ENCODE measurements around the gene TRPV3.
"Not testable (repeated sequence)": the region's sequence is repeated elsewhere in the genome, so short reads cannot be mapped to it uniquely, and the experiment has no call there.

The TRPV3 gene

DNA sequence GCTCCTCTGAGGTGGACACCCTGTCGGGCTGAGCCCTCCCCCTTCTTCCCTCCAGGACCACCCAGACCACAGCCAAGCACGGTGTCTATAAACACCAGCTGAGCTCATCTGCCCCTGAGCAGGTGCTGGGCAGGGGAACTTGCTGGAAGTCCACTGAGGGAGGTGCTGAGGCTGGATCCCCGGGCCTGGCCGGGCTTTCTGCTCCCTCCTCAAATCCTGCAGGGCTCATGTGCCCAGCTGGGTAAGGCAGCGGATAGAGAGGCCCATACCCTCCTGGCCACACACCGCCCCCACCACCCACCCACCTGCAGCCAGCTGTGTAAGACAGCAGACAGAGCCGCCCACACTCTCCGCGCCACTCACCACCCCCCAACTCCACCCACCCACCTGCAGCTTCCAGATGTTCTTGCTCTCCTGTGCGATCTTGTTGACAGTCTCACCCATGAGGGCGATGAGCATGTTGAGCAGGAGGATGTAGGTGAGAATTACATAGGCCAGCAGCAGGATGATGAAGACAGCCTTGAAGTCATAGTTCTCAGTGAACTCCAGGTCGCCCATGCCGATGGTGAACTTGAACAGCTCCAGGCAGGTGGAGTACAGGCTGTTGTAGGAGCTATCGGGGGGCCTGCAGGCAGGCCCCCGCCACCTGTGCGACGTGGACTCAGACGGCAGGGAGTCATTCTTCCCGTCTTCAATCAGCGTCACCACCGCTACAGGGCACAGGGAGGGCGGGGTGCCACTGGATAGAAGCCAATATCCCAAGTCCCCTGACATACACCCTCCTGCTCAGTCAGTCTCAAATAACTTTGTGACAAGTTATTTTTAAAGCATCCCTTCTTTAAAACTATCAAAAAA lies 15.9 kb upstream of the TRPV3 start:
- DNase-seq, result no peak

DNA sequence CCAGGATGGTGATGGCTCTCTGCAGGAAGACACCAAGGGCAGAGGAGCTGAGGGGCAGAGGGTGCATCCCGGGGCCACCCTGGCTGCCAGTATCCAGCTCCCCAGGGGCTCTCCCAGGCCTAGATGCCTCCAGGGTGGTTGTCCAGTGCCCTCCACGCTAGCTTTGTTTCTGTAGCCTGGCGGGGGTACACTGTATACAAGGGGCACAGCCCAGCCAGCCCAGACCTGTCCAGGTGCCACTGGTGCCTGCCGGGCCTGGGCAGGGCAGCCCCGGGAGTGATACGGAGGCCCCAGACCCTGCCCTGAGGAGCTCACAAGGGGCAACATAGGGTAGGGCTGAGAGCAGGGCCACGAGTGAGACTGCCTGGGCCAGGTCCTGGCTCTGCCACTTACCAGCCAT lies 14.6 kb upstream of the TRPV3 start:
- no peak for DNase-seq

DNA sequence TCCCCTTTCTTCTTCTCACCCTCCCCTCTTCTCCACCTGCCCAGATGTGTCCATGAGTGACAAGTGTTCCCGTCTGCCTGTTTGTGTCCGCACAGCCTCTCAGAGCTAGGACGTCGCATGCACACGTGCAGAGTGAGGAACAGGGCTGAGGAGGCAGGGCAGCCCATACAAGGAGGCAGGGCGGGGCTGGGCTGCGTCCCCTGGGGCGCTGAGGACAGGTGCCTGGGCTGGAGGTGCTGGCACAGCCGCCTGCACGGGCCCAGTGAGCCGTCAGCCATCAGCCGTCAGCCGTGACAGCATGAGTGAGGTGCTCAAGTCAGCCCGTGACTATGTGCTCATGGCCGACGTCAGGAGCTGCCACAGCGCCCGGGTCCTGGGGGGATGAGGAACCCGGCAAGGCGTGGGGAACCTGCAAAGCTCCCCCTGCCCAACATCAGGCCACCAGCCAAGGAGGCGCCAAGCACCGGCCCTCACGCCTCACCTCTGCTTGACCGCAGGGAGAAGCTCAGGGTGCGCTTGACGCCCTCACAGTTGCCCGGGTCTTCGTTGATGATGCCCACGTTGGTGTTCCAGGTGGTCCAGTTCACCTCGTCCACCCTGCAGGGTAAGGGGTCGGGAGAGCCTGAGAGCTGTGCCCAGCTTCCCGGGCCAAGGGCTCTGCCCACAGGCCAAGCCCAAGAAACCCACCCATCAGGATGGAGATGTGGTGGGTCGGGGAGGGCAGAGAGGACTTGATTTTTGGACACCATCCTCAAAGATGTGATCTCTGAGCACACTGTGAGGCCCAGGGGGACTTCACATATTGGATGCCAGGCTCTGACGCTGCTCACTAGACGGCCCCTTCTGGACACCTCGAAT lies 13.7 kb upstream of the TRPV3 start:
- DNase-seq, result no peak

DNA sequence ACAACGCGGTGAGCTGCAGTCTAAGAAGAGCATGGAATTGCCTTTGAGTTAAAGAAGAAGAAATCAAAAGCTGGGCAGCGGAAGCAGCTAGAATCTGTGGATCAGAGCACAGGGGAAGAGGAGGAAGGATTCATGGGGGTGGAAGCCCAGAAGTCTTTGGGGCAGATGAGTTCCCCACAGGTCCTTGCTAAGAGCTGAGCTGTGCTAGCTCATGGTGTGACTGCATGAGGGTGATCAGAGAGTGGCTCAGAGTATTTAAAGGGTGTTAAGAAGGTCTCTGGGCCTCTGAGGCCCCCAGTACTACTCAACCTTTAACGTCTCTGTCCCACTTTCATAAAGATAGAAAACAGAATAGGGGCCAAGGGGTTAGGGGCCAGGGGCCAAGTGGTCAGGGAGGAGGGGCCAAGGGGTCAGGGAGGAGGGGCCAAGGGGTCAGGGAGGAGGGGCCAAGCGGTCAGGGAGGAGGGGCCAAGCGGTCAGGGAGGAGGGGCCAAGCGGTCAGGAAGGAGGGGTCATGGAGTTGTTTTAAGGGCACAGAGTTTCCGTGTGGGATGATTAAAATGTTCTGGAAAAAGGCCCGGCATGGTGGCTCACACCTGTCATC lies 12.0 kb upstream of the TRPV3 start:
- DNase-seq, result no peak

DNA sequence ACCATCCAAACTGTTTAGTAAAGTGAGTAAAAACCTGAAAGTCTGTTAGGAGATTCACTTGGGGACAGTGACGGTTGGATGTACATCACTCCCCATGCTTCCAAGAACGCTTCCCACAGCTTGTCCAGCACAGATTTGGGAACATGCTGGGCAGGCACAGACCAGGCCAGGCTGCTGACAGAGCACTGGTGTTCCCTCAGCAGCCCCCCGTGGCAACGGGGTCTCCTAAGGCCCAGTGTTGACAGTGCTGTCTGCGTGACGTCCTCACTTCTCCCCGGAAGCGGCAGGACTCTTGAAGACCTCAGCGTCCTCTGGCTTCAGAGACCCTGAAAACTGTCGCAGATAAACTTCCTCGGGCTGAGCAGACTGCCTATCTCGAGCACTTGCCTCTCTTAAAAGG lies 8.9 kb upstream of the TRPV3 start:
- no peak for DNase-seq

DNA sequence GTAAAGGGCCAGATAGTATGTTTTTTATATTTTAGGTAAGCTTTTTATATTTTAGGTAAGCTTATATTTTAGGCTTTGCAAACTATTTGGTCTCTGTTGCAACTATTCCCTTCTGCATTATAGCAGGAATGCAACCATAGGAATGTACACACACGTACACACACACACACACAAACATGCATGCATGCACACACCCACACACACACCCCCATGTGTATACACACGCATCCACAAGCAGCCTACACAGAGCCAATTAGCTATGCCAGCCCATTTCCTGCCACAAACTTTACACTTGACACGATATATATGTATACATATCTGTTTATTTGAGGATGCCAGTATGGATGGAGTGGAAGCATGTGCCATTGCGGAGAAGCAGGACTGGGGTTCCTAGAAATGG lies 7.5 kb upstream of the TRPV3 start:
- DNase-seq, result no peak

DNA sequence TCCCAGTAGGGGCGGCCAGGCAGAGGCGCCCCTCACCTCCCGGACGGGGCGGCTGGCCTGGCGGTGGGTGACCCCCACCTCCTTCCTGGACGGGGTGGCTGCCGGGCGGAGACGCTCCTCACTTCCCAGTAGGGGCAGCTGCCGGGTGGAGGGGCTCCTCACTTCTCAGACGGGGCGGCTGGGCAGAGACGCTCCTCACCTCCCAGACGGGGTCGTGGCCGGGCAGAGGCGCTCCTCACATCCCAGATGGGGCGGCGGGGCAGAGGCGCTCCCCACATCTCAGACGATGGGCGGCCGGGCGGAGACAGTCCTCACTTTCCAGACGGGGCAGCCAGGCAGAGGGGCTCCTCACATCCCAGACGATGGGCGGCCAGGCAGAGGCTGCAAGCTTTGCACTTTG lies 6.6 kb upstream of the TRPV3 start:
- not testable (repeated sequence) for DNase-seq

DNA sequence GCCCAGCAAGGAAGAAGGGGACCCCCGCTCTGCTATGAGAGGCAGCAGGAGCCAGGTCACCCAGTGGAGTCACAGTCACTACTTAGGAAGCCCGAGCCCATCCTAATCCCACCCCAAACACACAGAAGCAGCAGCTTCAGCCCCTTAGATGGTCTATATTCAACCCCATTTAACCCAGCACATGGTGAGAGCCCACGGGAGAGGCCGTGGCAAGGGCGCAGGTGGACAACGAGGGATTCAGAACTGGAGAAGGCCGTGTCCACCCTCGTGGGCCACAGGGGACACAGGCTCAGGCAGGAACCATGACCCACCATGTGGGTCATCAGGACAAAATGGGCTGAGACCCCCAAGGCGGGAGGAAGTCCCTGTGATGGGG lies 1.6 kb upstream of the TRPV3 start:
- no peak for DNase-seq

DNA sequence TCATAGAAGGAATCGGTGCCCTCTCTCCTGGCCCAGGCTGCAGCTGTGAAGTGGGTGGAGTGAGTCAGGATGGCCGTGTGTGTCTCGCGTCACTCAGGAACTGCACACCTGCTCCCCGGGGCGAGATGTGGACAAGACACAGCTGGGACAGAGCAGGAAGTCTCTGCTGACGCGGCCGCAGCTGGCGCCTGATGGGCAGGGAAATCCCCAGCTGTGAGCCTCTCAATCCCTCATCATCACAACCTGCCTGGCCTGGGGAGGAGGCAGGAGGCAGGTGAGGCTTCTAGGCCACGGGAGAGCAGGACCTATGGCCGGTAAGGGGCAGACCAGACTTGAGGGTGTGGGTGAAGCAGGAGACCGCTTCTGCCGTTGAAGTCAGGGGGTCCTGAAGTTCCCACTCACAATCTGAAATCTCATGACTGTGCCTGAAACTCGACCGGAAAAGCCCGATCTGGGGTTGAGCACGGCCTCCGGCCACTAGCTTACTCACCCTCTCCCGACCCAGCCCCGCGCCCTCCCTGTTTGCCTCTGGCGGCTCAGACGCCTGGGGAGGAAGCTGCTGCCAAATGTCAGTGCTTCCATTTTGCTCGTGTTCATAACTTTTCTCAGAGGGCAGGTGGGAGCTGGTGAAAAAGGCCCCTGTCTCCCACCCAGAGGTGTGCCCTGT lies 1.1 kb upstream of the TRPV3 start:
- no peak for DNase-seq

DNA sequence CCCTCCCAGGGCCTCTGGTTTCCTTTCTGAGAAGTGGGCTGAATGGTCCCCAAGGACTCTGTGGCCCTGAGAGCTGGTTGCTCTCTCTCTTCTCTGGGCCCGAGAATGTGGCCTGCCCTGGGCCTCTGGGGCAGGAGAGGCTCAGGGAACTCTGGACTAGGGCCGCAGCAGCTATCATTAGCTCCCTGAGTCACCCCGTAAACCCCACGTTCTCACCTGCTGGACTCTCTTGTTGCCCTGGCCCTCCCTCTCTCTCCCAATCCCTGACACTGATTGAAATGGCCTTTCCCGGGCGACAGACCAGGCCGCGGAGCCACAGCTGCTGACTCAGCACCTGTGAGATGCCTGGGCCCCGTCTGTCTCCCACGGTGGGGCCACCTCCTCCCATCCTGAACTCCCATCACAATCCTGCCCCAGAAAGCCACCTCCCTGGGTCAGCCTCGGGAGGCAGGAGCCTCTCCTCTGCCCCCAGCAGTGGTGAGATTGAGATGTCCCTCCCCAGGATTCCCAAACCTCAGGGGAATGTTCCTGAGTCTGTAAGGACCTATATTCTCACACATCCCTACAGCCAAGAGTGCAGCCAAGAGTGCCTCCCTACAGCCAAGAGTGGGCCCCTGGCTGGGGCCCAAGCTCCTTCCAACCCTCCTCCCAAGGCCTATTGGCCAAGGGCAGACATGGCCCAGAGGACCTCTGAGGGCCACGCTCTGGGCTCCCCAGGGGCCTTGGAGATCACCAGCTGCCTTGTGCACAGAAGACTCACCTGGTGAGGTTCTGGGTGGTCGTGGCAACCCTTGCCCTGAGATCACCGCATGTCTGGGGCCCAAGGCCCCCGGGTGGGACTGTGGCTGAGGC lies 470 bp downstream of the TRPV3 start:
- no peak for DNase-seq

DNA sequence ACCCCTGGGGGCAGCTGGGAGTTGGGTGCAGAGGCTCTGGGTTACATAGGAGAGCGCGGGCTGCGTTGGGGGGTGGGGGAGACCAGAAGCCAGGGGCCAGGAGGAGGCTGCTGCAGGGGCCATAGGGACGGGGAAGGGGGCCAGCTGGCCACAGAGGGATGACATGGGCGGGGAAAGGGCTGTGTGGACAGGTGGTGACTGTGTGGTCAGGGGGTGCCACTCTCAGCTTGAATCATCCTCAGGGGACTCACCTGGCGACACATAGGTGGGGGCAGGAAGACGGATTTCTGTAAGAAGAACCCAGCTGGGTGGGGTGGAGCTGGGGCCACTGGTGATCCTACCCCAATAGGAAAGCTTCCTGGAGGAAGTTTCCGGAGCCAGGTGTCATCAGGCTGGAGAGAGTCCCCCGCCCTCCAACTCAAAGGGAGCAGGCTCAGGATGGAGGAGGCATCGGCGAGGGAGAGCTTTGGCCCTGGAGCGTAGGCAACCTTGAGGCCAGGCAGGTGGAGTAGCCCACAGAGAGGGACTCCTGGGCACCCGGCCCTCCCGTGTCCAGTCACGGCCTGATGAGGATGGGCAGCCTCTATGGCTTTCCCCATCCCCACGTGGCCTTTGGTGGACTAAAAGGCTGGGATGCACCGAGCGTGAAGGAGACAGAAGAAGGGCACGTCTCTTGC lies 1.2 kb downstream of the TRPV3 start:
- DNase-seq, result no peak

DNA sequence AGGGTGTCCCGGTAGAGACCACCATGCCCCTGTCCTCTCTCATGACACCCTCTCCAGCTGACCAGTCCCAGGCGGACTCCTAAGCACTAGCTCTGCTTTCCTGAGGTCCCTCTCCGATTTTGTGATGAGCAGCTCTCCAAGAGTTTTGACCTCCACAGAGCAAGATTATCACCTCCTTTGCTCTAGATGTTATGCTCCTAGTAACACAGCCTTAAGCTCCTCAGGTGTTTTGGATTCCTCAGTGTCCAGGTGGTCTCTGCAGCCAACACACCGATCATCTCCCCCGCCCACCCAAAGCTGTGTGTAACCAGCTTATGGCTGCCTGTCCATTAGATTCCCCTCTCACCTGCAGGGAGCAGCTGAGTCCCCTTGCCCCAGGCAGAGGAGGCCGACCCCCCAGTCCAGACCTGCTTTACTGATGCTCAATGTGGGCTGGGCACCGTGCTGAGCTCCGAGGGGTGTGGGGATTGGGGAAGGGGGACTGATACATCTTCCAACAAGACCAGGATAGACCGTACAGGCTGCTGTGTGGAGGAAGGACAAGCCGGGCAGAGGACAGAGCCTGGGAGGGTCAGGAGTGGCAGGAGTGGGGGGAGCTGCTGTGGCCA lies 2.3 kb downstream of the TRPV3 start:
- DNase-seq, result no peak

DNA sequence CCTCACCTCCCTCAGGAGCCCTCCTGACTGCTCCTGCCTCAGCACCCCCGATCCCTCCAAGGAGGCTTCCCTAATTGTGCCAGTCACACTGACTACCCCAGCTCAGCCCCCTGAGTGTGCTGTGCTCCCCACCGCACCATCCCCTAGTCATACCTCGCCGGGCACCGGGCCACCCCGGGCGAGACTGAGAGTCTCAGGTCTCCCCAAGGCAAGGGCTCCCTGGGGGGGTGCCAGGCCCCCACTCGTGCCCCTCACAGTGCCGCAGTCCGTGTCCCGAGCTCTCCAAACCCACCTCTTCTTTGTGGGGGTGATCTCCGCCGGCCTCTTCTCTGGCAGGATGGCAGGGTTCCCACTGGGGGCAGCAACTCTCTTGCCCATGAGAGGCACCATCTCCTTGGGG lies 3.2 kb downstream of the TRPV3 start:
- DNase-seq, result no peak

DNA sequence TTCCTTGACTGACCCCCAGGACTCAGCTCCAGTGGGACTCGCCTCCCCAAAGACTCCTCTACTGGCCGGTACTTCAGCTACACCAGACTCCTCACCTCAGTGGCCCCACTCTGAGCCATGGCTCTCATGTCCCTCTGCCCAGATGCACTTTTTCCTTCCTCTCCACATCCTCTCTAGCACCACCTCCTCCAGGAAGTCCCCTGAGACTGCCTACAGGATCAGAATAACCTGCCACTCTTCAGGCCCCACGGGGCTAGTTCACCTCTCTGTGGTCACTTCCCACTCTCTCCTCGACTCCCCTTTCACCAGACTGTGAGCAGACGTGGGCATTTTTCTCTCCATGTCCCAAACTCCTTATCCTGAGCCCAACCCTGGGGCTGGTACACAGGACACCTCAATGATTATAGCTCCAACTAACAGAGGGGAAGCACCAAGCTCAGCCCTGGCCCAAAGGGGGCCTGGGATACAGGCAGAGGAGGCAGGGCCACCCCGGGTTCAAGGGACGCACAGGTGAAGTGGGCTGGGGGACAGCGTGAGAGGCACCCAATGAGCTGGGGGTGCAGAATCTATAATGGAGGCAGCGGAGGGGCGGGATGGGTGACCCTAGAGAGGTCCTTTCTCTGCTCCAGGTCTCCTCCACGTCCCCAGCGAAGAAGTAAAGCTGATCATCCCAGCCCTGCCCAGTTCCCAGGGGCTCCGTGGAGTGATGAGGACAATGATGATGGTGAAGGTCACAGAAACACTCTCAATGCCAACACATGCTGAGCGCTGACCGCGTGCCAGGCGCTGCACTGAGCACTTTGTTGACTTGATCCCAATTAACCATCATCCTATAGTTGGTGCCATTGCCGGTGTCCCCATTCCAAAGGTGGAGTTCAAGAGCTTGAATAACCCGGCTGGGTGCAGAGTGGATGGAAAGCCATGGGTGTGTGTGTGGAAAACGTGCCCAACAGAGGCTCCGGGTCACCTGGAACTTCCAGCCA lies 3.9 kb downstream of the TRPV3 start:
- DNase-seq, result no peak

DNA sequence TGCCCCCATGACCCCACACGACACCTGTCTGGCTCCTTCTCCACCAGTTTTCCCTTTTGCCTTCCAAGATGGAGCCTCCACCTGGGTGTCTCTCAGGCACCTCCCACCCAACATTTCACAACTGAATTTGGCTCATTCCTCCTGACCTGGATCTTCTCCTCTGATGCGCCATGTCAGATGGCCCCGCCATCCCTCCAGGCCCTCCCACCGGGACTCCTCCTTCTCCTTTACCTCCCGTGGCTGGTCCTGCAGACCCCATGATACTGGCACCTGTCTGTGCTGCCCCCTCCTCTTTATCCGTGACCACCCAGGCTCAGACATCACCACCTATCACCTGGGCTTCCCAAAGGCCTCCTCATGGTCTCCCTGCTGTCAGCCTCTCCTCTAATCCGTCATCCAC lies 4.7 kb downstream of the TRPV3 start:
- no peak for DNase-seq

DNA sequence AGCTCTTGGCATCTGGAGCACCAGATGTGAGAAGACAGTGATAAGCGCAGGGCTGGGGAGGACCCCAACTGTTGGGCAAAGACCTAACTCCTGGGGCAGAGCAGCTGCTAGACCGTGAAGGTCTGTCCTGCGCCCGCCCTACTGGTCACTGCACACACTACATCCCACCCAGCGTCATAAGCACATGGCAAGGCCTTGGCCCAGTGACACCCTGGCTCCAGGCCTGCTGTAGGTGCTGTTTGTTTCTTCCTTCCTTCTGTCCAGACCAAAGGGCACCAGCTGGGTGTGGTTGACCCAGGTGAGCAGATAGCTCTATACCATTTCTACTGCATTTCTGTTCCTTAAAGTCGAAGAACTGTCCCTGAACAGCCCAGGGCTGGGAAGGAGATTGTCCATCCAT lies 6.4 kb downstream of the TRPV3 start:
- DNase-seq, result no peak

DNA sequence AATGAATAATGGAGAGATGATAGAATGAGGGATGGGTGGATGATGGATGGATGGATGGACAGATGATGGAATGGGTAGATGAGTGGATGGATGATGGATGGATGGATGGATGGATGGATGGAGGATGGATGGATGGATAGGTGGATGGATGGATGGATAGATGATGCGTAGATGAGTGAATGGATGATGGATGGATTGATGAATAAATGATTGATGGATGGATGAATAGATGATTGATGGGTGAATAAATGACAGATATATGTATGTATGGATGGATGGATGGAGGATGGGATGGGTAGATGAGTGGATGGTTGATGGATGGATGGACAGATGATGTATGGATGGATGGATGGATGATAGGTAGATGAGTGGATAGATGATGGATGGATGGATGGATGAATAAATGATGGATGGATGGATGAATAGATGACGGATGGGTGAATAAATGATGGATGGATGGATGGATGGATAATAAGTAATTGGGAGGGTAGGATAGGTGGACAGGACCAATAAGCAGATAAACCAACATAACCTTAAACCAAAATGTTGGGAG lies 7.9 kb downstream of the TRPV3 start:
- no peak for DNase-seq

DNA sequence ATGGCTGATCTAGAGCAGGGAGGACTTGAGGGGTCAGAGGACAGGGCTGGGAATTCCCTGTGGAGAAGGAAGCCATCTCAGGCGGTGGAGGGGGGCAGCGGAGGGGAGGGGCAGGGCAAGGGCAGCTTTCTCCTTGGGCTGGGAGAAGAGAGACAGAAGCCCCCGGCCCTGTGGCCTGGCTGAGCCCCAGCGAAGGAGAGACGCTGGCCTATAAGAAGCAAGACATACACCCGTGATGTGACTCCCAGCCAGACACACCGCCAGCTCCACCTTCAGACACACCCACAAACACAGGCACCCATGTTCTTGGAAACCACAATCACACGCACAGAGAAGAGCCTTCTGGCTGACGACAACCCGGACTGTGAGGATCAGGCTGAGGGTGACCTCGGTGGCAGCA lies 10.0 kb downstream of the TRPV3 start:
- DNase-seq, result no peak

DNA sequence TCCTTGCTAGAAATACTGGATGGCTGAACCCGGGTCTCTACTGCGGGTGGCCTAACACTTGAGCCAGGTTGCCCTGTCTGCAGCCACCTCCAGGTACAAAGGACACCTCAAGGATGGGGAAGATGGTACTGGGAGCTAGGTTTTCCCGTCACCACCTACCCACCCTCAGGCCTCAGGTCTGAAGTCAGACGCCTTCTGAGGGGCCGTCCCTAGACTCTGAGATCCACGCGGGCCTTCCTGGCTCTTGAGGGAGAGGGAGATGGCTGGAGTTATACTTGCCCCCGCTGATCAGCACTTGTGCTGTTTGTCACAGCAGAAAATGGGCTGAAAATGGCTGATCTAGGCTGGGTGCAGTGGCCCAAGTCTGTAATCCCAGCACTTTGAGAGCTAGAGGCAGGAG lies 10.6 kb downstream of the TRPV3 start:
- DNase-seq, result no peak

DNA sequence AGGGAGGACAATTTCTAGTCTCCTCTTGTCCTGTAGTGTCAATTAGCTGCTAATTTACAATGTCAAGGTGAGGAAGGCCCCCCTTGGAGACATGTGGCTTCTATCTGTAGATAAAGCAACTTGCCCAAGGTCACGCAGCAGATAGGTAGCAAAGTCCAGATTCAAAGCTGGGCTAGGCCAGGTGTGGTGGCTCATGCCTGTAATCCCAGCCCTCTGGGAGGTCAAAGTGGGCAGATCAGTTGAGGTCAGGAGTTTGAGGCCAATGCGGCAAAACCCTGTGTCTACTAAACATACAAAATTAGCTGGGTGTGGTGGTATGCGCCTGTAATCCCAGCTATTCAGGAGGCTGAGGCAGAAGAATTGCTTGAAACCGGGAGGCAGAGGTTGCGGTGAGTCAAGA lies 11.1 kb downstream of the TRPV3 start:
- DNase-seq, result no peak
